DND-41 (cell line): ENCODE data around the gene POLRMT.

Experiments used
- ATAC-seq: fragments of 200-7000 bp; cut with Tn5 transposase; 3 replicates; pipeline ENCODE4 v1.9.1; 2021; ENCODE audit warnings: low read depth; ENCODE audit not compliant: insufficient read depth
- DNase-seq: peaks from one replicate; pipeline ENCODE4 v3.0.0-alpha.2; 2020
- H2AFZ ChIP-seq: 2 replicates; pipeline ENCODE4 v1.6.0; 2012; ENCODE audit warnings: low read depth, low read length
- H3K27ac ChIP-seq: 2 replicates; pipeline ENCODE4 v1.5.1; 2012; ENCODE audit warnings: low read length, inconsistent platforms
- H3K27me3 ChIP-seq: fragments of 200-600 bp; sonication (generic); 2 replicates; pipeline ENCODE4 v1.6.0; 2012; ENCODE audit warnings: low read length, mild to moderate bottlenecking, inconsistent platforms; ENCODE audit not compliant: insufficient read depth, poor library complexity
- H3K36me3 ChIP-seq: 2 replicates; pipeline ENCODE4 v1.5.1; 2012; ENCODE audit warnings: low read length, inconsistent platforms; ENCODE audit not compliant: insufficient read depth
- H3K4me1 ChIP-seq: 2 replicates; pipeline ENCODE4 v1.5.1; 2012; ENCODE audit warnings: mild to moderate bottlenecking, low read length; ENCODE audit not compliant: insufficient read depth
- H3K4me2 ChIP-seq: 2 replicates; pipeline ENCODE4 v1.6.0; 2012; ENCODE audit warnings: mild to moderate bottlenecking, moderate library complexity, low read length, inconsistent platforms; ENCODE audit not compliant: insufficient read depth
- H3K4me3 ChIP-seq, 2 experiments: fragments of 200-600 bp in 1 of 2; shearing (Covaris generic) in 1 of 2; 2 replicates each; pipeline ENCODE4 v1.5.1; 2012 to 2016; ENCODE audit warnings: inconsistent platforms in 2 of 2, low read length in 2 of 2, mild to moderate bottlenecking in 2 of 2, low read depth in 1 of 2, moderate library complexity in 1 of 2
- H3K79me2 ChIP-seq: 2 replicates; pipeline ENCODE4 v1.6.0; 2012; ENCODE audit warnings: low read length, inconsistent platforms; ENCODE audit not compliant: insufficient read depth
- H3K9ac ChIP-seq: 2 replicates; pipeline ENCODE4 v1.6.0; 2012; ENCODE audit warnings: low read depth, mild to moderate bottlenecking, inconsistent platforms, low read length, moderate library complexity
- H3K9me3 ChIP-seq: 2 replicates; pipeline ENCODE4 v1.5.1; 2012; ENCODE audit warnings: low read length, moderate library complexity, mild to moderate bottlenecking, inconsistent platforms; ENCODE audit not compliant: insufficient read depth, severe bottlenecking
- H4K20me1 ChIP-seq: 2 replicates; pipeline ENCODE4 v1.6.0; 2012; ENCODE audit warnings: low read length; ENCODE audit not compliant: insufficient read depth
- CTCF ChIP-seq: IDR thresholded peaks from 2 replicates; pipeline ENCODE4 v1.5.1; 2012; ENCODE audit warnings: borderline replicate concordance, low read length, moderate library complexity, mild to moderate bottlenecking; ENCODE audit not compliant: poor library complexity, severe bottlenecking; ENCODE audit errors: extremely low read depth
- EZH2 ChIP-seq: IDR thresholded peaks from 3 replicates; pipeline ENCODE4 v1.6.1; 2012; ENCODE audit warnings: borderline replicate concordance, low read depth, mild to moderate bottlenecking, moderate library complexity, low read length, inconsistent platforms; ENCODE audit not compliant: severe bottlenecking

Gene POLRMT

GRCh38 chr19:616062-616700 lies 17.2 kb downstream of the POLRMT start:
- no peak for TF ChIP-seq CTCF
- no peak for TF ChIP-seq EZH2
- no peak overlapping the region for H3K9ac ChIP-seq
- H3K79me2 ChIP-seq, result no peaks in the 10 kb centered on the region
- H4K20me1 ChIP-seq, result peaks cover 3% of the 10 kb centered on the region; the same call in 1 of the 2 replicates
- peaks cover 55% of the 10 kb centered on the region for H3K36me3 ChIP-seq
- DNase-seq (no peak), ATAC-seq (no peak)
- H3K27me3 ChIP-seq, result no peaks in the 10 kb centered on the region
- no peak overlapping the region for H3K4me2 ChIP-seq
- H3K9me3 ChIP-seq, result no peaks in the 10 kb centered on the region
- H3K4me3 ChIP-seq, result no peak overlapping the region
- H3K4me1 ChIP-seq, result peaks cover 12% of the 10 kb centered on the region
- no peak overlapping the region for H2AFZ ChIP-seq
- no peak overlapping the region for H3K27ac ChIP-seq

- Histone ChIP-seq H4K20me1 (peaks cover 3% of the 10 kb centered on the region; the same call in 1 of the 2 replicates), H3K9ac (no peak overlapping the region), H3K79me2 (no peaks in the 10 kb centered on the region), H3K9me3 (no peaks in the 10 kb centered on the region), H3K4me1 (peaks cover 16% of the 10 kb centered on the region), H3K4me2 (no peak overlapping the region), H3K36me3 (peaks cover 53% of the 10 kb centered on the region), H3K27ac (no peak overlapping the region), H3K4me3 (no peak overlapping the region), H2AFZ (no peak overlapping the region), H3K27me3 (no peaks in the 10 kb centered on the region)
- ATAC-seq (no peak), DNase-seq (no peak)
- TF ChIP-seq CTCF (no peak), EZH2 (no peak)
Observed at GRCh38 chr19:615619-616018, 17.7 kb downstream of the POLRMT start.

- TF ChIP-seq EZH2 (no peak), CTCF (no peak)
- ATAC-seq, result no peak
- H3K4me1 ChIP-seq, result peaks cover 24% of the 10 kb centered on the region
Observed at GRCh38 chr19:613732-614567, 19.4 kb downstream of the POLRMT start.

More at GRCh38 chr19:613732-614567, 19.4 kb downstream of the POLRMT start:
- no peak overlapping the region for H2AFZ ChIP-seq
- no peak overlapping the region for H3K4me3 ChIP-seq
- no peaks in the 10 kb centered on the region for H3K27me3 ChIP-seq
- DNase-seq, result no peak
- no peaks in the 10 kb centered on the region for H3K79me2 ChIP-seq
- no peak overlapping the region for H3K4me2 ChIP-seq
- peaks cover 3% of the 10 kb centered on the region; the same call in 1 of the 2 replicates for H4K20me1 ChIP-seq
- peaks cover 38% of the 10 kb centered on the region for H3K36me3 ChIP-seq
- no peak overlapping the region for H3K27ac ChIP-seq
- no peaks in the 10 kb centered on the region for H3K9me3 ChIP-seq
- H3K9ac ChIP-seq, result no peak overlapping the region
